ENCODE results near the gene TYW3. TPM values are rescaled to one million over a fixed set of nuclear protein-coding genes. Genes with fewer than 3 reads are reported as not detected.

Gene TYW3
- total and polyA plus RNA-seq, 8 donors = 5.0 to 12.4 (median 8.9) TPM

DNA sequence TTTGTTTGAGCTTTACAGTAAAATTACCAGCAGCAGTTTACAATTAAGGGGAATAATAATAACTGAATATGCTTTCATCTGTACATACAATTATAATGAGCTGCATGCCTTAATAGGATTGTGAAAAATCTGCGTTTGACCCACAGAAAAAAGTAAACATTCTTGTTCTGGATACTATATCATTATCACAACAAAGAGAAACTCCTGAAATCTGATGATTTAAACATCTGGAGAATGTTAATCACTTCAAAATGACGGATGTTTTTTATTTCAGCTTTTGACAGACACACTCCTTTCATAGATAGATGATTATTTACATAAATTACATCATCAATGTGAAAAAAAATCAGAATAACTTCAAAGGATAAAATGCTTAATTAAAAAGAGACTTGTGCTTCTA lies 58.5 kb downstream of the TYW3 start:
- DNase-seq (no peak), ATAC-seq (no peak), FAIRE-seq (no peak)
- no peaks in the 10 kb centered on the region for H3K36me3 ChIP-seq
- peaks cover 0 to 3% (median 1%) of the 10 kb centered on the region in 4 donors for H3K27me3 ChIP-seq
- H3K4me3 ChIP-seq = no peak overlapping the region
- intact Hi-C loops (cut with DNase I) = no loop called here
- H3K27ac ChIP-seq = no peak overlapping the region
- H3K4me1 ChIP-seq = no peaks in the 10 kb centered on the region
- TF ChIP-seq, protein P1, sequence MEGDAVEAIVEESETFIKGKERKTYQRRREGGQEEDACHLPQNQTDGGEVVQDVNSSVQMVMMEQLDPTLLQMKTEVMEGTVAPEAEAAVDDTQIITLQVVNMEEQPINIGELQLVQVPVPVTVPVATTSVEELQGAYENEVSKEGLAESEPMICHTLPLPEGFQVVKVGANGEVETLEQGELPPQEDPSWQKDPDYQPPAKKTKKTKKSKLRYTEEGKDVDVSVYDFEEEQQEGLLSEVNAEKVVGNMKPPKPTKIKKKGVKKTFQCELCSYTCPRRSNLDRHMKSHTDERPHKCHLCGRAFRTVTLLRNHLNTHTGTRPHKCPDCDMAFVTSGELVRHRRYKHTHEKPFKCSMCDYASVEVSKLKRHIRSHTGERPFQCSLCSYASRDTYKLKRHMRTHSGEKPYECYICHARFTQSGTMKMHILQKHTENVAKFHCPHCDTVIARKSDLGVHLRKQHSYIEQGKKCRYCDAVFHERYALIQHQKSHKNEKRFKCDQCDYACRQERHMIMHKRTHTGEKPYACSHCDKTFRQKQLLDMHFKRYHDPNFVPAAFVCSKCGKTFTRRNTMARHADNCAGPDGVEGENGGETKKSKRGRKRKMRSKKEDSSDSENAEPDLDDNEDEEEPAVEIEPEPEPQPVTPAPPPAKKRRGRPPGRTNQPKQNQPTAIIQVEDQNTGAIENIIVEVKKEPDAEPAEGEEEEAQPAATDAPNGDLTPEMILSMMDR (IDR thresholded peaks at IDR 0.05) = no peak
- WGBS, 2 donors = 16 to 18% methylated on average over 2 of the region's 2 CpGs
- no peaks in the 10 kb centered on the region for H3K9me3 ChIP-seq

DNA sequence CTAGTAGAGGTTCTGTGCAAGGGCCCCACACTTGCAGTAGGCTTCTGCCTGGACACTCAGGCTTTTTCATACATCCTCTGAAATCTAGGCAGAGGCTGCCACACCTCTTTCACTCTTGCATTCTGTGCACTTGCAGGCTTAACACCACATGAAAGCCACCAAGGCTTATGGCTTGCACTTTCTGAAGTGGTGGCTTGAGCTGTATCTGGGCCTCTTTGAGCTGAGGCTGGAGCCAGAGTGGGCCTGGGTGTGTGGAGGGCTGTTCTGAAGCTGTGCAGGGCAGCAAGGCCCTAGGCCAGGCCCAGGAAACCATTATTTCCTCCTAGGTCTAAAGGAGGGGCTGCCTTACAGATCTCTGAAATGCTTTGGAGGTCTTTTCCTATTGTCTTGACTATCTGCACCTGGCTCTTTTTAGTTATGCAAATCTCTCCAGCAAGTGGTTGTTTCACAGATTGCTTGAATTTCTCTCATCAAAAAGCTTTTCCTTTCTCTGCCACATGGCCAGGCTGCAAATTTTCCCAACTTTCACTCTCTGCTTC lies 66.2 kb downstream of the TYW3 start:
- intact Hi-C loops (cut with DNase I) = no loop called here
- no peak overlapping the region for H3K27ac ChIP-seq
- H3K4me1 ChIP-seq = no peaks in the 10 kb centered on the region
- FAIRE-seq = no peak
- H3K36me3 ChIP-seq = no peaks in the 10 kb centered on the region
- TF ChIP-seq, protein P1 (IDR thresholded peaks at IDR 0.05) = no peak
- DNase-seq = no peak
- ATAC-seq = no peak
- no peak overlapping the region for H3K4me3 ChIP-seq
- no peaks in the 10 kb centered on the region for H3K27me3 ChIP-seq
- no peaks in the 10 kb centered on the region for H3K9me3 ChIP-seq

DNA sequence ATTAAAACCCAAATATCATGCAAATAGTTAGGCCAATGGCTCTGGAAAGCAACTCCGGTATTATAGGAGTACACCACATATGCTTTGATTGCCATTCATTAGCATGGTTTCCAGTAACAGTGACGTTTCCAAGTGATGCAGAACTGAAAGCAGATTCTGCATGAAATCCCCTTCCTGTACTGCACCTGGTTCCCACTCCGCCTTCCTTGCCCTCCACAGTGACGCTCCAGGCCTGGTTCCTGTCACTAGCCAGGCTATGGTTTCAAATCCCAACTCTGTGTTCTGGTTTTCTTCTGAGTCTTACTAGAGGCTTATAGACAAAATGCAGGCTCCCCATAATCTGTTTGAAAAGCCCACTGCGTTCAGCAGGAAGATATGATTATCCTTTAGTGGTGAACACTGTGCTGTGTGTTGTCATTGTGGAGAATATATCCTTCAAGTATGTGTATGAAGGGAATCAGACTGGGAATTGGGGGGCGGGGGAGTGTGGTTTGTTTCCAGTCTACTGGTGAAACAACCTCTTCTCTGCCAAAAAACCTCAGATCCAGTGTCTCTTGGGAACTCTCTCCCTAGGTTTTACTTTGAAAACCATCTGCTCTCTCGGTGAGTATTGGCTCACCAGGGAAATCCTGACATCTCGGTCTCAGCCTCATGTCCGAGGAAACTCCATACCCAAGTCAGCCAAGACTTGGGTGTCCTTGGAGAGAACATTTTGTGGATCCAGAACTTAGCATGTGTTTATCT lies 78.7 kb downstream of the TYW3 start:
- no peaks in the 10 kb centered on the region for H3K9me3 ChIP-seq
- WGBS, 2 donors = 48 to 64% methylated on average over 9 of the region's 9 CpGs
- H3K4me3 ChIP-seq = no peak overlapping the region
- no peaks in the 10 kb centered on the region for H3K36me3 ChIP-seq
- H3K4me1 ChIP-seq = no peaks in the 10 kb centered on the region
- DNase-seq (peak in 1 of 6 donors; percentile 12), ATAC-seq (no peak), FAIRE-seq (no peak)
- no peaks in the 10 kb centered on the region for H3K27me3 ChIP-seq
- TF ChIP-seq, protein P1 (IDR thresholded peaks at IDR 0.05) = no peak
- intact Hi-C loops (cut with DNase I) = no loop called here
- H3K27ac ChIP-seq = no peak overlapping the region

DNA sequence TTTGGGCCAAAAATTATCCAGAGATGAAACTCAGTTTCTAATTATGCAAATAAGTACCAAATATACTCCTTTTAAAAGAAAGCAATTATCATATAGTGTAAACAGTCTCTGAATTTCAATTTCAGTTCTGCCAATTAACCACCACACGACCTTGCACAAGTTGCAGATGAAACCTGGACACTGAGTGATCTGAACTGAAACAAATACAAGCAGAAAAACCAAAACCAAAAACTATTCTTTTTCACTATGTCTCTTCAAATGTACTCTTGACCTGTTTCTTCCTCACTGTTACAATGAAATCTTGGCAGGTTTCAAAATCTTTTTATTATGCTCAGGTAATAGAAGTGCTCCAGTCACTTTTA lies 79.2 kb downstream of the TYW3 start:
- Histone ChIP-seq H3K36me3 (no peaks in the 10 kb centered on the region), H3K9me3 (no peaks in the 10 kb centered on the region), H3K4me1 (no peaks in the 10 kb centered on the region), H3K27ac (no peak overlapping the region), H3K4me3 (no peak overlapping the region), H3K27me3 (no peaks in the 10 kb centered on the region)
- DNase-seq (no peak), ATAC-seq (no peak), FAIRE-seq (no peak)
- TF ChIP-seq, protein P1 (IDR thresholded peaks at IDR 0.05) = no peak
- 31 to 40% methylated on average over 1 of the region's 1 CpG for WGBS, 2 donors
- intact Hi-C loops (cut with DNase I) = no loop called here

Other genes with a start within 250 kb of the TYW3 start
- gene LRRC53, start 220.5 kb upstream of the TYW3 start, total RNA-seq = under 1 TPM in 1 of 6 donors, not detected in 5; 0.06 TPM
- gene LRRC53, start 220.5 kb upstream of the TYW3 start, polyA plus RNA-seq = not detected
- under 1 TPM; under 0.01 to 0.29 (median 0.08) TPM for gene ERICH3, start 59.4 kb upstream of the TYW3 start, total RNA-seq
- gene ERICH3, start 59.4 kb upstream of the TYW3 start, polyA plus RNA-seq = under 1 TPM; 0.42 to 0.68 TPM
- 10 to 100 TPM; 39.3 to 65.5 (median 54.9) TPM for gene CRYZ, start 102 bp upstream of the TYW3 start, total RNA-seq
- 10 to 100 TPM; 38.3 to 71.6 TPM for gene CRYZ, start 102 bp upstream of the TYW3 start, polyA plus RNA-seq